GM19452 (cell line): ENCODE data around the gene CFHR5.
"Not testable (repeated sequence)": the region's sequence is repeated elsewhere in the genome, so short reads cannot be mapped to it uniquely, and the experiment has no call there.

Experiments used
- ATAC-seq: cut with Tn5 transposase; IDR thresholded peaks from one replicate; pipeline ENCODE4 v1.9.1; 2021; ENCODE audit not compliant: unreplicated experiment

Gene CFHR5

GRCh38 chr1:196977278-196977677 is at the start of gene CFHR5:
CFHR5 (plus strand) TSS chr1:196977556; CDS start chr1:196977665, 109 bp downstream.
- no peak for ATAC-seq

- ATAC-seq, result not testable (repeated sequence)
These were observed 44.5 kb upstream of the CFHR5 start for GRCh38 chr1:196932853-196933252.

DNA sequence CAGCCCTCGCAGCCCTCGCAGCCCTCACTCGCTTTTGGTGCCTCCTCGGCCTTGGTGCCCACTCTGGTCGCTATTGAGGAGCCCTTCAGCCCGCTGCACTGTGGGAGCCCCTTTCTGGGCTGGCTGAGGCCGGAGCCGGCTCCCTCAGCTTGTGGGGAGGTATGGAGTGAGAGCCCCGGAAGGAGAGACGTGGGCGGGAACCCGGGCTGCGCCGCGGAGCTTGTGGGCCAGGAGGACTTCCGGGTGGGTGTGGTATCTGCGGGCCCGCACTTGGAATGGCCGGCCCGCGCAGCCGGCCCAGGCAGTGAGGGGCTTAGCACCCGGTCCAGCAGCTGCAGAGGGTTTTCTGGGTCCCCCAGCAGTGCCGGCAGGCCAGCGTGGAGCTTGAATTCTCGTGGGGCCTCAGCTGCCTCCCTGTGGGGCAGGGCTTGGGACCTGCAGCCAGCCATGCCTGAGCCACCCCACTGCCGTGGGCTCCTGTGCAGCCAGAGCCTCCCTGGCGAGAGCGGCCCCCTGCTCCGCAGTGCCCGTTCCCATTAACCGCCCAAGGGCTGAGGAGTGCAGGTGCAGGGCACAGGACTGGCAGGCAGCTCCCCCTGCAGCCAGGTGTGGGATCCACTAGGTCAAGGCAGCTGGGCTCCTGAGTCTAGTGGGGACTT is 43.7 kb upstream of the CFHR5 start:
- ATAC-seq, result no peak

DNA sequence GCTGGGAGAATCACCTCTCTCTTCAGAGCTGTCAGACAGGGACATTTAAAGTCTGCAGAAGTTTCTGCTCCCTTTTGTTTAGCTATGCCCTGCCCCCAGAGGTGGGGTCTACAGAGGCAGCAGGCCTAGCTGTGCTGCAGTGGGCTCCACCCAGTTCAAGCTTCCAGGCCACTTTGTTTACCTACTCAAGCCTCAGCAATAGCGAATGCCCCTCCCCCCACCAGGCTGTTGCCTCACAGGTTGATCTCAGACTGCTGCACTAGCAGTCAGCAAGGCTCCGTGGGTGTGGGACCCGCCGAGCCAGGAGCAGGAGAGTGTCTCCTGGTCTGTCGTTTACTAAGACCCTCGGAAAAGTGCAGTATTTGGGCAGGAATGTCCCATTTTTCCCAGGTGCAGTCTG is 35.9 kb upstream of the CFHR5 start:
- not testable (repeated sequence) for ATAC-seq

DNA sequence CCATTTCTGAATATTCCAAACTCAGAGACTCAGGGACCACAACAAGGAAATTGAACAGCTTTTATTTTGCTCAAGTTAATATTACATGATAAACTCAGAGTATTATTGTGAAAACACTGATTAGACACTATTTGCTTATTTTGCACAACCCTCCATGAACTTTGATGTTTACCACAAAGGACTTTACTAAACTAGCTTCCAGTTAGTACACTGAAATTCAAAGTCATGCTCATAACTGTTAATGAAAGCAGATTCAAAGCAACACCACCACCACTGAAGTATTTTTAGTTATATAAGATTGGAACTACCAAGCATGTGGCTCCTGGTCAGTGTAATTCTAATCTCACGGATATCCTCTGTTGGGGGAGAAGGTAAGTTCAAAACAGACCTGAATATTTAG is 33.8 kb upstream of the CFHR5 start, which contains the start of gene CFHR2:
TSS of gene CFHR2 (plus strand) at position 171 of the 400 bp plus-strand sequence. CDS start at position 314, 143 bp downstream.
- ATAC-seq, result not testable (repeated sequence)

DNA sequence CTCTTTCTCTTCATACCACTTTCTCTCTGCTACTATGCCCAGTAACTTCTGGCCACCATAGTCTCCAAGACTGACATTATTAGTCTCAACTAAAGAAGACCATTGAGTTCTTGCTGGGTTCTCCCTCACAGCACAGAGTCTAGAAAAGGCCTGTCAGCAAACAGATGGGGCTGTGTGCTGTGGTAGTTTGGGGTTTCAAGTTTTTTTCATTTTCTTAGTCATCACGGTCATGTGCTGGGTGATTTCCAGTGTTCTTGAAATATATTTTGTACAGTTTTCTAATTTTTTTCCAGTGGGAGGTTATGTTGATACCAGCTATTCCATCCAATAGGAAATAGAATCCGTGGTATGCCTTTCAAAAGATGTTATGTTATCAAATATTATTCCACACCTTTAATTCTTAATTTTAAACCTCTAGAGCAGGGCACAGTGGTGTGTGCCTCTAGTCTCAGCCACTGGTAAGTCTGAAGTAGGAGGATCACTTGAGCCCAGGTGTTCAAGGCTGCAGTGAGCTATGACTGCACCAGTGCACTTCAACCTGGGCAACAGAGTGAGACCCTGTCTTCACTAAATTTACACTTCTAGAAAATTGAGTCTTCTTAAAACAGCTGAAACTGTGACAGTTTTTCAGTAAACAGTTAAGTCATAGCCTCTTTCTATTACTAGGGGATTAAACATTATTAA is 25.5 kb upstream of the CFHR5 start:
- ATAC-seq, result no peak

- ATAC-seq, result no peak
These were observed 22.6 kb upstream of the CFHR5 start for GRCh38 chr1:196954778-196955177.

DNA sequence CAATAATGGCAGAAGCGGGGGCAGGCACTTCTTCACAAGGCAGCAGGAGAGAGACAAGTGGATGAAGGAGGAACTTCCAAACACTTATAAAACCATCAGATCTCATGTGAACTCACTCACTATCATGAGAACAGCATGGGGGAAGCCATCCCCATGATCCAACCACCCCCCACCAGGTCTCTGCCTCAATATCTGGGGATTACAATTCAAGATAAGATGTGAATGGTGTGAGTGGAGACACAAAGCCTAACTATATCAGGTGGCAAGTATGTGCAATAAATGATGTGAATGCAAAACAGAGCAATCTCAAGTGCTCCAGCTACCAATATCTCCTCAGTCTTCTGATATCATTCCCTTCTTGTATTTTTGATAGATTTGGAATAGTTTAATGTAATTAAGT is 21.4 kb upstream of the CFHR5 start:
- ATAC-seq, result no peak

DNA sequence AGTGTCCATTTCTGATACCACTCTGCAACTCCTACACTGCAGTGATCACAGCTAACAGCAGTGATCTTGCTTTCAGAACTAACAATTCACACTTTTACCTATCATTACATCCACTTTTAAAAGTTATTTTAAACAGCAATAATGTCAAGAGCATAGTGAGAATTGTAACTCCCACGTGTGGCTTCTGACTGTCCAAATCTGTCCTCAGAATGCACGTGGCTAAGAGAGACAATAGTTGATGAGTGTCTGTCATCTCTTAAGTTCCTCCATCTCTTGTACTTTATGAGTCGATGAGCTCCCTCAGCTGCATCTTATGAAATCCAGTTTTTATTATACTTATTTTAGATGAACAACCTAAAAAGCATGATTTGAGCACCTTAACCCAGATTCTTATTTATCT is 16.5 kb upstream of the CFHR5 start:
- no peak for ATAC-seq

- no peak for ATAC-seq
These were observed 7.2 kb upstream of the CFHR5 start for GRCh38 chr1:196970182-196970581.

- no peak for ATAC-seq
These were observed 1.1 kb upstream of the CFHR5 start for GRCh38 chr1:196976278-196976677.

GRCh38 chr1:196980859-196981258 is 3.5 kb downstream of the CFHR5 start:
- ATAC-seq, result no peak

GRCh38 chr1:196982247-196982646 is 4.9 kb downstream of the CFHR5 start:
- not testable (repeated sequence) for ATAC-seq

DNA sequence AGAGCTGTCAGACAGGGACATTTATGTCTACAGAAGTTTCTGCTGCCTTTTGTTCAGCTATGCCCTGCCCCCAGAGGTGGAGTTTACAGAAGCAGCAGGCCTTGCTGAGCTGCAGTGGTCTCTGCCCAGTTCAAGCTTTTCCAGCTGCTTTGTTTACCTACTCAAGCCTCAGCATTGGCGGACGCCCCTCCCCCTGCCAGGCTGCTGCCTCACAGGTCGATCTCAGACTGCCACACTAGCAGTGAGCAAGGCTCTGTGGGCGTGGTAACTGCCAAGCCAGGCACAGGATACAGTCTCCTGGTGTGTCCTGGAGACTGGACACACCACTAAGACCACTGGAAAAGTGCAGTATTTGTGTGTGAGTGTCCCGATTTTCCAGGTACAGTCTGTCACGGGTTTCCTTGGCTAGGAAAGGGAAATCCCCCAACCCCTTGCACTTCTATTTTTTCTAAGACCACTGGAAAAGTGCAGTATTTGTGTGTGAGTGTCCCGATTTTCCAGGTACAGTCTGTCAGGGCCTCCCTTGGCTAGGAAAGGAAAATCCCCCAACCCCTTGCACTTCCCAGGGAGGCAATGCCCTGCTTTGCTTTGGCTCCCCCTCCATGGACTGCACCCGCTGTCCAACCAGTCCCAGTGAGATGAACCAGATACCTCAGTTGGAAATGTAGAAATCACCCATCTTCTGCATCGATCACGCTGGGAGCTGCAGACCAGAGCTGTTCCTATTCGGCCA is 14.7 kb downstream of the CFHR5 start:
- ATAC-seq, result not testable (repeated sequence)

DNA sequence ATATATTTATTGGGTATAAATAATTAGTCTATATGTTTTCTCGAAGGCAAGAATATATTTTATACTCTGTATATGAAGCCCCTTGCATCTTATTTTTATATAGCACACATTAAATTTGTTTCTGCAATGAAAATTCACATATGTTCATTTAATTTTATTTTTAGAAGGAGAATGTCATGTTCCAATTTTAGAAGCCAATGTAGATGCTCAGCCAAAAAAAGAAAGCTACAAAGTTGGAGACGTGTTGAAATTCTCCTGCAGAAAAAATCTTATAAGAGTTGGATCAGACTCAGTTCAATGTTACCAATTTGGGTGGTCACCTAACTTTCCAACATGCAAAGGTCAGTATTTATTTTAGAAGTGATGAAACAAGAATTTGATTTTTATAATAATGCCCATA is 16.6 kb downstream of the CFHR5 start:
- ATAC-seq, result no peak

DNA sequence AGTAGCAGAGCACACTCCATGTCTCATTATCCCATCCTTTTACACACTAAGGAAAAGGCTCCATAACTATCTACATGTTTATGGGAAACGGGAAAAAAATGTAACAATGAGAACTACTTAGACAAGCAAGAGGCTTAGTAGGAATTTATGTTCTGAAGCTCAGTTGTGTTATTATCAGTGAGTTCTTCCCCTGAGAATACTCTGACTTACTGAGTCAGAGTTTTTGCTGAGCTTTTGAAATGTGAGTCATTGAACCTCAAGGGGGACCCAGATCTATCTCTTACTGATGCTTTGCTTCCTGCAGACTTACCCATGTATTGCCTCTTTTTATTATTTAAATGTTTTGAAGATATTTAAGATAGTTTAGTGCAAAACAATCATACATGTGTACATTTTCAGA is 20.1 kb downstream of the CFHR5 start:
- ATAC-seq, result no peak

- no peak for ATAC-seq
These were observed 24.5 kb downstream of the CFHR5 start for GRCh38 chr1:197001828-197002227.

DNA sequence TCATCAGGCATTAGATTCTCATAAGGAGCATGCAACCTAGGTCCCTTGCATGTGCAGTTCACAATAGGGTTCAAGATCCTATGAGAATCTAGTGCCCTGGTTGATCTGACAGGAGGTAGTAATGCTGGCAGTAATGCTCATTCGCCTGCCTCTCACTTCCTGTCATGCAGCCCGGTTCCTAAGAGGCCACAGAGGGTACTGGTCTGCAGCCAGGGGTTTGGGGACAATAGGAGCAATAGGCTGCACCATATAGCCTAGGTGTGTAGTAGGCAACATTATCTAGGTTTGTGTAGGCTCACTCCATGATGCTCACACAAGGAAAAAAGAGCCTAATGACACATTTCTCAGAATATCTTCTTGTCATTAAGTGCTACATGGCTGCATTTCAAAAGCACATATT is 25.8 kb downstream of the CFHR5 start:
- no peak for ATAC-seq

- ATAC-seq, result no peak
These were observed 31.5 kb downstream of the CFHR5 start for GRCh38 chr1:197008861-197009260.

GRCh38 chr1:197011614-197012013 is 34.3 kb downstream of the CFHR5 start:
- no peak for ATAC-seq

- ATAC-seq, result no peak
These were observed 35.9 kb downstream of the CFHR5 start for GRCh38 chr1:197013234-197013633.

DNA sequence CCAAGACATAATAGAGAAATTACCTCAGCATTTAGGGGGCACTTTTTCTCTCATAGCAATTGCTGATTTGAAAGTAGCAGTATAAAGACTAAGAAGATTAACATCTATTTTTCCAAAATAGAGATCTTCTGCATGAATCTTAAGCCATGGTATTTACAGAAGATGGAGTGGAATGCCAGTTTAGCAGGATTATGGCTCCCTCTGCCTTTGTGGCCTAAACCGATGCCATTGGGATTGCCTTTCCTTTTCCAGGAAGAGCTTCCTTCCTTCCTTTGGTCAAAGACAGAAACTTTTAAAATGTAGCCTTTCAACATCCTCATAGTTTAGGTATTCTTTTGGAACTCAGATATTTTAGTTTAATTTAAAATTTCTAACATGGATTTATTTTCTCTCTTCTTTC is 39.4 kb downstream of the CFHR5 start:
- ATAC-seq, result no peak
